Uterus (tissue), 4 donors: ENCODE measurements around the gene CDH13. TPM values are rescaled to one million over a fixed set of nuclear protein-coding genes. Genes with fewer than 3 reads are reported as not detected.

ENCODE experiments used
- DNase-seq, 2 donors: peaks; one replicate each; pipeline ENCODE4 v3.0.0-alpha.2; 2019 to 2020
- H3K27ac ChIP-seq, 2 donors: fragments of 200-600 bp; sonication (generic); 1 replicate in 1 of 2; 2 replicates in 1 of 2; pipeline ENCODE4 v1.5.1; 2016 to 2018
- H3K27me3 ChIP-seq, 2 donors: fragments of 200-600 bp; sonication (generic); one replicate each; pipeline ENCODE4 v1.5.1; 2018 to 2019; ENCODE audit warnings: control low read depth in 1 of 2
- H3K36me3 ChIP-seq, 2 donors: fragments of 200-600 bp; sonication (generic); one replicate each; pipeline ENCODE4 v1.5.1; 2019; ENCODE audit warnings: control low read depth in 1 of 2
- H3K4me1 ChIP-seq, 2 donors: fragments of 200-600 bp; sonication (generic); one replicate each; pipeline ENCODE4 v1.5.1; 2018 to 2019; ENCODE audit warnings: control low read depth in 1 of 2
- H3K4me3 ChIP-seq, 2 donors: fragments of 200-600 bp; sonication (generic); 1 replicate in 1 of 2; 2 replicates in 1 of 2; pipeline ENCODE4 v1.5.1; 2018 to 2019; ENCODE audit warnings: mild to moderate bottlenecking in 1 of 2
- H3K9me3 ChIP-seq, 2 donors: fragments of 200-600 bp; sonication (generic); one replicate each; pipeline ENCODE4 v1.5.1; 2019; ENCODE audit warnings: control low read depth in 1 of 2
- CTCF ChIP-seq, 4 experiments: fragments of 200-600 bp in 2 of 4; fragments of 450-650 bp in 2 of 4; sonication (generic) in 2 of 4; IDR thresholded peaks; one replicate each; pipeline ENCODE4 v1.5.1; 2016 to 2019; ENCODE audit warnings: antibody characterized with exemption in 4 of 4, mild to moderate bottlenecking in 2 of 4, moderate library complexity in 1 of 4
- POLR2A ChIP-seq, 2 donors: fragments of 450-650 bp; IDR thresholded peaks; one replicate each; pipeline ENCODE4 v1.6.1; 2016; ENCODE audit warnings: antibody characterized with exemption in 2 of 2, mild to moderate bottlenecking in 1 of 2, moderate library complexity in 1 of 2
- intact Hi-C: fragments of 100-400 bp; cut with DNase I; formaldehyde crosslinking; loops from one replicate; pipeline ENCODE4 v1.15.1; 2023; ENCODE audit warnings: low total_unique reads
- total RNA-seq, 4 donors: library from RNA; depleted of rRNA in 3 of 4; stranded (reverse); fragments of >200 nt in 3 of 4; gene quantifications; one replicate each; pipeline versions ENCODE4 v1.1.0 to v1.2.4, GENCODE V29; 2014 to 2023
- donor health status: DM: yes; HTN: yes; CAD: no.

CDH13 gene
- total RNA-seq, 4 donors from 2014 or later, result 49.1 to 99.4 (median 82.7) TPM

GRCh38 chr16:83266848-83267553, 640.2 kb downstream of the CDH13 start:
- Histone ChIP-seq H3K9me3 (no peaks in the 10 kb centered on the region), H3K27me3 (no peaks in the 10 kb centered on the region), H3K4me3 (no peak overlapping the region), H3K27ac (no peak overlapping the region), H3K36me3 (no peaks in the 10 kb centered on the region), H3K4me1 (no peaks in the 10 kb centered on the region)
- DNase-seq, result no peak
- TF ChIP-seq CTCF (IDR thresholded peaks at IDR 0.05), result no peak
- TF ChIP-seq POLR2A (IDR thresholded peaks at IDR 0.05), result no peak
- intact Hi-C loops, result no loop called here

GRCh38 chr16:83268169-83268568, 641.4 kb downstream of the CDH13 start:
- intact Hi-C loops, result no loop called here
- Histone ChIP-seq H3K27me3 (no peaks in the 10 kb centered on the region), H3K4me1 (no peaks in the 10 kb centered on the region), H3K36me3 (no peaks in the 10 kb centered on the region), H3K4me3 (no peak overlapping the region), H3K9me3 (no peaks in the 10 kb centered on the region), H3K27ac (no peak overlapping the region)
- TF ChIP-seq CTCF (IDR thresholded peaks at IDR 0.05), result no peak
- TF ChIP-seq POLR2A (IDR thresholded peaks at IDR 0.05), result no peak
- DNase-seq, result no peak

GRCh38 chr16:83269048-83269447, 642.3 kb downstream of the CDH13 start:
- Histone ChIP-seq H3K4me3 (no peak overlapping the region), H3K4me1 (no peaks in the 10 kb centered on the region), H3K27me3 (no peaks in the 10 kb centered on the region), H3K27ac (no peak overlapping the region), H3K9me3 (no peaks in the 10 kb centered on the region), H3K36me3 (no peaks in the 10 kb centered on the region)
- no peak for DNase-seq
- intact Hi-C loops, result no loop called here
- TF ChIP-seq POLR2A (IDR thresholded peaks at IDR 0.05) (no peak), CTCF (IDR thresholded peaks at IDR 0.05) (no peak)

GRCh38 chr16:83269541-83269940, 642.8 kb downstream of the CDH13 start:
- no peaks in the 10 kb centered on the region for H3K27me3 ChIP-seq
- intact Hi-C loops, result no loop called here
- no peaks in the 10 kb centered on the region for H3K9me3 ChIP-seq
- no peak for DNase-seq
- no peaks in the 10 kb centered on the region for H3K36me3 ChIP-seq
- no peak for TF ChIP-seq CTCF (IDR thresholded peaks at IDR 0.05)
- no peak for TF ChIP-seq POLR2A (IDR thresholded peaks at IDR 0.05)
- H3K4me1 ChIP-seq, result no peaks in the 10 kb centered on the region
- H3K27ac ChIP-seq, result no peak overlapping the region
- H3K4me3 ChIP-seq, result no peak overlapping the region

GRCh38 chr16:83270061-83270460, 643.3 kb downstream of the CDH13 start:
- Histone ChIP-seq H3K9me3 (no peaks in the 10 kb centered on the region), H3K4me3 (no peak overlapping the region), H3K36me3 (no peaks in the 10 kb centered on the region), H3K27ac (no peak overlapping the region), H3K4me1 (no peaks in the 10 kb centered on the region), H3K27me3 (no peaks in the 10 kb centered on the region)
- DNase-seq, result no peak
- intact Hi-C loops, result no loop called here
- TF ChIP-seq CTCF (IDR thresholded peaks at IDR 0.05), result no peak
- no peak for TF ChIP-seq POLR2A (IDR thresholded peaks at IDR 0.05)
